C4-2B (cell line): ENCODE results near the gene FOXJ1.
A peak's percentile ranks its signal among the peaks of the same experiment; 100 is the strongest.

ENCODE experiments used
- CTCF ChIP-seq: fragments of 450-650 bp; conservative IDR thresholded peaks from 2 replicates; pipeline ENCODE4 v1.5.1; 2017; ENCODE audit warnings: mild to moderate bottlenecking
- ZFX ChIP-seq: fragments of 450-650 bp; IDR thresholded peaks from 2 replicates; pipeline ENCODE4 v1.6.1; 2017

GRCh38 chr17:76147211-76148014, 6.4 kb upstream of the FOXJ1 start:
- TF ChIP-seq CTCF (peak; percentile 76), ZFX (no peak)
